Stimulated activated CD8-positive, alpha-beta memory T cell treated with anti-CD3 and anti-CD28 coated beads, Interleukin-12 subunit alpha, Interleukin-12 subunit beta, amount 100 ng/mL, for 24 hours (primary cell): Measurements from ENCODE around the gene DNAL4.

ENCODE experiments used
- DNase-seq: peaks from one replicate; pipeline ENCODE4 v3.0.0-alpha.2; 2020; ENCODE audit errors: extremely low read depth

The DNAL4 gene

GRCh38 chr22:38740116-38740723, 53.7 kb downstream of the DNAL4 start:
- no peak for DNase-seq

- DNase-seq, result no peak
These were observed 54.5 kb downstream of the DNAL4 start for GRCh38 chr22:38739300-38740055.

GRCh38 chr22:38738475-38739070, 55.4 kb downstream of the DNAL4 start:
- DNase-seq, result no peak

GRCh38 chr22:38737302-38738060, 56.5 kb downstream of the DNAL4 start:
- DNase-seq, result no peak

GRCh38 chr22:38736257-38736570, 57.7 kb downstream of the DNAL4 start:
- DNase-seq, result no peak

- DNase-seq, result no peak
These were observed 58.3 kb downstream of the DNAL4 start for GRCh38 chr22:38735465-38736256.

- no peak for DNase-seq
These were observed 58.8 kb downstream of the DNAL4 start for GRCh38 chr22:38735126-38735464.

GRCh38 chr22:38734421-38735100, 59.4 kb downstream of the DNAL4 start:
- no peak for DNase-seq

GRCh38 chr22:38733724-38734381, 60.1 kb downstream of the DNAL4 start:
- DNase-seq, result no peak

GRCh38 chr22:38733329-38733723, 60.6 kb downstream of the DNAL4 start:
- no peak for DNase-seq

GRCh38 chr22:38732251-38732815, 61.6 kb downstream of the DNAL4 start:
- no peak for DNase-seq

GRCh38 chr22:38731703-38732161, 62.2 kb downstream of the DNAL4 start:
- DNase-seq, result no peak

- DNase-seq, result no peak
These were observed 63.5 kb downstream of the DNAL4 start for GRCh38 chr22:38730411-38730871.

GRCh38 chr22:38729946-38730345, 64.0 kb downstream of the DNAL4 start:
- no peak for DNase-seq

GRCh38 chr22:38728871-38729796, 64.8 kb downstream of the DNAL4 start:
- no peak for DNase-seq
